ENCODE measurements around the gene ISYNA1. TPM values are rescaled to one million over a fixed set of nuclear protein-coding genes. Genes with fewer than 3 reads are reported as not detected.

ISYNA1 gene
- total RNA-seq, 1 donor: 6.3 TPM

DNA sequence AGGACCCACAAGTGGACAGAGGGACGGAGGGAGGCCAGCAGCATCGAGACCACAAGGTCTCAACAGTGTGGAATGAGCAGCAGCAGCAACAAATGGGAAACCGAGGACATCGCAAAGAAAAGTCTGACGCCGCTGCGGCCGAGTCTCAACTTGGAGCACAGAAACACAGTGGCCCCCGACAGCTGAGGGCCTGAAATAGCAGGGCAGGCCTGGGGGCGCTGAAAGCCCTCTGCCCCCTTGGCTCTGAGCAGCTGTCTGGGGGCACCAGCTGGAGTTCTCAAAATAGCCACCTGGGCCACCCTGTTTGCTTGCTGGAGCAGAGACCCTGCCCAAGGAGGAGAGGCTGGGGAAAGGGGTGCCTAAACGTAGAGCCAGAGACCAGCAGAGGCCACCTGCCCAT lies 5.9 kb upstream of the ISYNA1 start:
- H3K4me3 ChIP-seq (ENCODE audit: low read depth, low read length): no peak overlapping the region
- no peak for TF ChIP-seq CTCF (IDR thresholded peaks at IDR 0.05; ENCODE audit: insufficient read depth, low read length)
- DNase-seq (ENCODE audit: low read depth): no peak

DNA sequence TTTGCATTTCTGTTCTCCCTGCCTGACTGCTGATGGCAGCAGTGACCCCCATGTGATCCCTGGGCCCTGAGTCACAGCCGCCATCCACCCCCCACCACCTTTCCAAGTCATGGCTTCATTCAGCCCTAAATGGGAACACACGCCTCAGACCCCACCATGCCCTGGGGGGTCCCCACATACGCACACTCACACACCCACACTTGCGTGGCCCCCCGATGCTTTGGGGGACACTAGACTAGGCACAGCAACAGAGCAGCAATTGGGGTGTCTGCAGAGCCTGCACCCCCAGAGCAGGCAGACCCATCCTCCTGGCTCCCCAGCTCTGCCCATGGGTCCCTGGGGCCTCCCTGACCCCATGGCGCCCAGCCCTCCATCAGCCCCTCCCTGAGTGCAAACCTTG lies 5.5 kb upstream of the ISYNA1 start:
- H3K4me3 ChIP-seq (ENCODE audit: low read depth, low read length): no peak overlapping the region

DNA sequence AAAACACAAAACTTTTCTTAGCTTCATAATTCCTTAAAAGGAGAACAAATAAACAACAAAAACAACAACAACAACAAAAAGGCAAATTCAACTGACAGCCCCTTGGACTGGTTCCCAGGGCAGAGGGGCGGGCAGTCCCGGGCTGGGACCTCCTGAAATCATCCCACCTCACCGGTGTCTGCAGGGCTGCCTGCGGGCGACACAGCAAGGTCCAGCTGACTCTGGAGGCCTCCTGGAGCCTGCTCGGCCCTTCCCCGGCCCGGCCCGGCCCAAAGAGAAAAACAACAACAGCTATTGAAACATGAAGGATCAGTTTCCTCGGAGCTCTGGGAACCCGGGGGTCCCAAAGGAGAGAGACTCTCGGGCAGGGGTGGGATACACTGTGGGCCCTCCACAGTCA lies 5.0 kb upstream of the ISYNA1 start:
- no peak for TF ChIP-seq CTCF (IDR thresholded peaks at IDR 0.05; ENCODE audit: insufficient read depth, low read length)
- no peak for DNase-seq (ENCODE audit: low read depth)
- no peak overlapping the region for H3K4me3 ChIP-seq (ENCODE audit: low read depth, low read length)

More for the DNA sequence above, 5.5 kb upstream of the ISYNA1 start:
- no peak for DNase-seq (ENCODE audit: low read depth)
- TF ChIP-seq CTCF (IDR thresholded peaks at IDR 0.05; ENCODE audit: insufficient read depth, low read length): no peak

GRCh38 chr19:18441804-18442788 lies 4.2 kb upstream of the ISYNA1 start:
- no peak overlapping the region for H3K4me3 ChIP-seq (ENCODE audit: low read depth, low read length)
- TF ChIP-seq CTCF (IDR thresholded peaks at IDR 0.05; ENCODE audit: insufficient read depth, low read length): no peak
- DNase-seq (ENCODE audit: low read depth): no peak

DNA sequence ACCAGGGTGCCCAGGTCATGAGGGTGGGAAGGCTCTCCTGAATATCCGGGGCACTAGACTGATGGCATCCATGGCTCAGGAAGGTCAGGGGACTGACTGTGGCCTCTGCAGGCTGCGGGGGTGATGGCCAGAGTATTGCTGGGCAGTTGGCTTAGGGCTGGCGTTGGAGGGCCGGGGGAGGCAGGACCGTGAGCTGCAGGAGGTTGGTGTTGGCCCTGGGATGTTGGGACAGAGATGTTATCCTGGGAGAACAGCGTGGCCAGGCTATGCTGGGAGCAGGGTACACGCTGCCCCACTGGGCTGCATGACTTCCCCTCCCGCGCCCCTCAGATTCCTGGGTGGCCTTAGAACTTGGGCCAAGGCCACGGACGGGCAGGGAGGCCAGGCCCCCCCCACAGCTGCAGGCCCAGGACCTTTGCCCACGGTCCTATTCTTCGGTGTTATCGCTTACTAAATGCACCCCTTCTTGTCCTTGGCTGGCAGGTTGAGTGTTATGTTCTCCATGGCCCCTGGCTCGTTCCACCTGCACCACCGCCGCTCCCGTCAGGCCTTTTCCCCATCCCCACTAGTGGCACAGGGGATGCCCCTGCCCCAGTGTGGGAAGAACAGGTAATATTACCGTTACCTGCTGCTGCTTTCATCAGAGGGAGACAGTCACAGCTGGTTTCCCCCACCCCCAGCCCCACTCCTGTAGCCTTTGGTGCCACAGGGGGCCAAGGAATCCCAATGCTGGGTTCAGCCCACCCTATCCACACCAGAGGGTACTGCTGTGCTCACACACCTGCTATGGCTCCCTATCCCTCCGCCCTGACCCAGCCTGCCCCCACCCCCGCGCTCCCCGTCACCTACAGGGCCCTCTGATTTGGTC lies 3.2 kb upstream of the ISYNA1 start:
- no peak for TF ChIP-seq CTCF (IDR thresholded peaks at IDR 0.05; ENCODE audit: insufficient read depth, low read length)
- no peak overlapping the region for H3K4me3 ChIP-seq (ENCODE audit: low read depth, low read length)
- DNase-seq (ENCODE audit: low read depth): no peak

GRCh38 chr19:18440415-18440877 lies 2.5 kb upstream of the ISYNA1 start:
- no peak overlapping the region for H3K4me3 ChIP-seq (ENCODE audit: low read depth, low read length)
- DNase-seq (ENCODE audit: low read depth): no peak
- no peak for TF ChIP-seq CTCF (IDR thresholded peaks at IDR 0.05; ENCODE audit: insufficient read depth, low read length)
